ENCODE measurements around the gene ZNF496.
"Not testable (repeated sequence)": the region's sequence is repeated elsewhere in the genome, so short reads cannot be mapped to it uniquely, and the experiment has no call there.

Gene ZNF496

DNA sequence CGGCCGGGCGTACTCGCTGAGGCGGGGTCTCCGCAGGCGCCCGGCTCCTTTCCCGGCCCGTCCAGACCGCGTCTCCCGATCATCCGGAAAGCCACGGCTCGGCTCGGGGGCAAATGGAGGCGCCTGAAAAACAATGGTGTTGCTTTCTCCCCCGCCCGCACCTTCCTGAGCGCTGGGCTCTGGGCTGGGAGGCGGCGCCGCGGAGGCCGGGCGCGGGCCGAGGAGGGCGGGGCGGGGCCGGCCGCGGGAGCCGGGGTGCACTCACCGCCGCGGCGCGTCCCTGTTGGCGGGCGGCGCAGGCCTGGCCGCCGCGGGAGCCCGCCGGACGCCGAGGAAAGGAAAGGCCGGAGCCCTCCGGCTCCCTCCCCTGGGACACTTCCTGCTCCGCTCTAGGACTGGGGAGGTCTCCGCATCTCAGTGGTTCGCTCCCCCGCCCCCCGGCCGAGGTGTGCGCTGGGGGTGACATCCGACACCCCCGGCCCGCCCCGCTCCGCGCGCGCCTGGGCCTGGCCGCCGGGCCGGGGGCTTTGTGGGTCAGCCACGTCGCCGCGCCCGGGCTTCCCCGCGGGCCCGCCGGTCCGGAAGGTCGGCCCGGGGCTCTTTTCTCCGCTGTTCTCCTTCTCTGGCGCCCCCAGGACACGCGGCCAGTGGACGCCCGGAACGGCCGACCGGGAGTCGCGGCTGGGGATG lies at the start of gene ZNF496:
Gene ZNF496, minus strand, starts transcription at position 343 of the 690 bp plus-strand sequence. CDS start 2,289 bp downstream, outside the sequence.
- DNase-seq (ENCODE audit: low spot score): peak; percentile 86
- H3K4me3 ChIP-seq: peak within 1 kb of the TSS; percentile 96
- TF ChIP-seq, protein P1, sequence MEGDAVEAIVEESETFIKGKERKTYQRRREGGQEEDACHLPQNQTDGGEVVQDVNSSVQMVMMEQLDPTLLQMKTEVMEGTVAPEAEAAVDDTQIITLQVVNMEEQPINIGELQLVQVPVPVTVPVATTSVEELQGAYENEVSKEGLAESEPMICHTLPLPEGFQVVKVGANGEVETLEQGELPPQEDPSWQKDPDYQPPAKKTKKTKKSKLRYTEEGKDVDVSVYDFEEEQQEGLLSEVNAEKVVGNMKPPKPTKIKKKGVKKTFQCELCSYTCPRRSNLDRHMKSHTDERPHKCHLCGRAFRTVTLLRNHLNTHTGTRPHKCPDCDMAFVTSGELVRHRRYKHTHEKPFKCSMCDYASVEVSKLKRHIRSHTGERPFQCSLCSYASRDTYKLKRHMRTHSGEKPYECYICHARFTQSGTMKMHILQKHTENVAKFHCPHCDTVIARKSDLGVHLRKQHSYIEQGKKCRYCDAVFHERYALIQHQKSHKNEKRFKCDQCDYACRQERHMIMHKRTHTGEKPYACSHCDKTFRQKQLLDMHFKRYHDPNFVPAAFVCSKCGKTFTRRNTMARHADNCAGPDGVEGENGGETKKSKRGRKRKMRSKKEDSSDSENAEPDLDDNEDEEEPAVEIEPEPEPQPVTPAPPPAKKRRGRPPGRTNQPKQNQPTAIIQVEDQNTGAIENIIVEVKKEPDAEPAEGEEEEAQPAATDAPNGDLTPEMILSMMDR (IDR thresholded peaks at IDR 0.05): no peak
- H3K27ac ChIP-seq: peak within 1 kb of the TSS; percentile 67 to 96

DNA sequence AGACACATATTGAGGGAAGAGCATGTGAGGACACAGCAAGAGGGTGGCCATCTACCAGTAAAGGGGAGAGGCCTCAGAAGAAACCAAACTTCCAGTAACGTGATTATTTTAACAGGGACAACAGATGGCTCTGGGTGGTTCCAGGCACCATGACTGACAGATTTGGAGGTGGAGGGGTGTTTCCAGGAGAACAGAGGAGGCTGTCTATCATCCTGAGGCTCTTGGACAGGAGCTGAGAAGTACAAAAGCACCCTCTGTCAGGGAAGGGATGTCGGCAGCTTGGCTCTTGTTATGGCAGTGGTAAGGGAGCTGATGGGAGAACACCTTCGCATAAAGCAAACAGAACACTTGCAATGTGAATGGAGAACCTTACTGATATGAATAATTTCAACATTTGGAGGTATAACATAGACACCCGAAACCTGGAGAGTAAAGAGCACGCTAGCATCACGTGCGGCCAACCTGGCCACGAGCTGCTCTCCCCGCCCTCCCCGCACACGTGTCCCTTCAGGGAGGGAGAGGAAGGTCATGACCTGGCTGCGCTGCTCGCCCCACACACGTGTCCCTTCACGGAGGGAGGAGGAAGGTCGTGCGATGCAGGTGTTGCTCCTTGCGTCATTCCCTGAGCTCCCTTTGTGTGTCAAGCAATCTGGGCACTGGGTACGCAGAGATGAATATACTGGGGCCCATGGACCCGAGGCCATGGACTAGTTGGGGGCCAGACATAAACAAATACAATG lies 46.8 kb upstream of the ZNF496 start:
- H3K27ac ChIP-seq: no peak overlapping the region
- TF ChIP-seq, protein P1 (IDR thresholded peaks at IDR 0.05): no peak
- DNase-seq (ENCODE audit: low spot score): no peak
- H3K4me3 ChIP-seq: no peak overlapping the region

DNA sequence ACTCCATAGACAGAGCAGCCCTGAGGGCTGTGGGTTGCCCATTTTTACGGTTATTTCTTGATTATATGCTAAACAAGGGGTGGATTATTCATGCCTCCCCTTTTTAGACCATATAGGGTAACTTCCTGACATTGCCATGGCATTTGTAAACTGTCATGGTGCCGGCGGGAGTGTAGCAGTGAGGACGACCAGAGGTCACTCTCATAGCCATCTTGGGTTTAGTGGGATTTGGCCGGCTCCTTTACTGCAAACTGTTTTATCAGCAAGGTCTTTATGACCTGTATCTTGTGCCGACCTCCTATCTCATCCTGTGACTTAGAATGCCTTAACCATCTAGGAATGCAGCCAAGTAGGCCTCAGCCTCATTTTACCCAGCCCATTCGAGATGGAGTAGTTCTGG lies 46.0 kb upstream of the ZNF496 start:
- not testable (repeated sequence) for DNase-seq (ENCODE audit: low spot score); H3K27ac ChIP-seq; H3K4me3 ChIP-seq

DNA sequence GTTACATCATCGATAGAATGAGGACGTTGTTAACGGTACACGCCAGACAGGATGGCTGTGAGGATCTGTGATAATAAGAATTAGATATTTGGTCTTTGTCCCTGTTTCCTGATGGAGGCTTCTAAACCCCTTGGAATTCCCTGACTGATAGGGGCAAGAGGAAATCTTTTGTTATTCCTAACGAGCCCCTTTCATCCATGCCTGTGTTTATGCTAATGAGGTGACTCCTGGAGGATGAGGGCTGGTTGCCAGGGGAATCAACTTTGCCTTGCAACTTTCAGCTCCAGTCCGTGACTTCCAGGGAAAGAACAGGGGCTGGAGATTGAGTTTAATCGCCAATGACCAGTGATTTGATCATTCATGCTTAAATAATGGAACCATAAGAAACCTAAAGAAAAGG lies 45.0 kb upstream of the ZNF496 start:
- no peak overlapping the region for H3K27ac ChIP-seq
- no peak for DNase-seq (ENCODE audit: low spot score)
- no peak overlapping the region for H3K4me3 ChIP-seq
- TF ChIP-seq, protein P1 (IDR thresholded peaks at IDR 0.05): no peak

DNA sequence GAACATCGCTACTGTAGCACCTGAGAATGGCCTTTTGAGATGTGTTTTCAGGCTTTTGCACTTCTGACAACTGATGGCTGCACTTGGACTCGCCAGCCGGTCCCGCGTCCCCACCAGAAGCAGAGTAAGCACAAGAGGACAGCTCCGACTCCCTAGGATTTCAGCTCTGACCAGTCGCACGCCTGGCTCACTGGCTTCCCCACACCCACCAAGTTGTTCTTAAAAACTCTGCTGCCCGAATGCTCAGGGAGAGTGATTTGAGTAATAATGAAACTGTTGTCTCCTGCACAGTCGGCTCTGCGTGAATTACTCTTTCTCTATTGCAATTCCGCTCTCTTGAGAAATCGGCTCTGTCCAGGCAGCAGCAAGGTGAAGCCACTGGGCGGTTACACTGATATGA lies 44.1 kb upstream of the ZNF496 start:
- TF ChIP-seq, protein P1 (IDR thresholded peaks at IDR 0.05): no peak
- no peak overlapping the region for H3K4me3 ChIP-seq
- DNase-seq (ENCODE audit: low spot score): no peak
- H3K27ac ChIP-seq: no peak overlapping the region

DNA sequence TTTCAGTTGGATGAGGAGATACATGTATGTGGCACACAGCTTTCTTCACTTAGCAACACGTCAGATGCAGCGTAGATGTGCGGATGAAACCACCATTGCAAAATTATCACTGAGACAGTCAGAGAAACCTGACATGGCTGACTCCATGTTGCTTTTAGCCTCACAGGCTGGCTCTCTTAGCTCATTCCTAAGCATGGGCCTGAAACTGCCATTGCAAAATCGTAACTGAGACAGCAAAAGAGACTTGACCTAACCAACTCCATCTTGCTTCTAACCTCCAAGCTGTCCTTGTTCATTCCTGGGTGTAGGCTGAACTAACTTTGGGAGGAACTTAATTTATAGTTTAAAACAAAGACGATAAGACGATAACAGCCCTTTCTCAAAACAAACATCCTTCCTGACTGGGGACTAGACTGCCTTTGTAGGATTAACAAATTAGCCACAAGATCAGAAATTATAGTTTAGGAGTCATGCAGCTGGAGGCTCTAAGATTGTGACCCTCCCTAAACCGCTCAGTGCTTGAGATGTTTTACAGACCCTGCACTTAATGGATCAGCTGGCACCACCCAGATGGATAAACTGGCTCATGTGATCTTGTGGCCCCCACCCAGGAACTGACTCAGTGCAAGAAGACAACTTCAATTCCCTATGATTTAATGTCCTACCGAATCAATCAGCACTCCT lies 43.1 kb upstream of the ZNF496 start:
- not testable (repeated sequence) for H3K27ac ChIP-seq; DNase-seq (ENCODE audit: low spot score); H3K4me3 ChIP-seq

DNA sequence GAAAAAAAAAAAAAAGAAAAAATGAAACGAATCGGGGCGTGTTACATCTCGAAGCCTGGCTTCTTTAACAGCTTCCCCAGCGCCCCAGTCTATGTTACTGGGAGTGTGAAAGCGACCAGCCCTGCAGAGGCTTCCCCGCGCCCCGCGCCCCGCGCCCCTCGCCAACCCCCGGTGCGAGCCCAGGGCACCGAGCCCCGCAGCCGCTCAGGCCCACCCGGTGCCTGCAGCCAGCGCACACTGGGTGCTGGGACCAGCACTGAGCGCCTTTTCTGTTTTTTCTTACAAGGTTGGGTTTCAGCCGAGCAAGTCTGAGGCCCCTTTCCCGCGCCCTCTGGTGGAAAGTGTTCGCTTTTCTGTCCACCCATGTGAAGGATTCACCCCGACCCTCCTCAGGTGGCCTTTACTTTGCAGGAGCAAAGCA lies 42.1 kb upstream of the ZNF496 start:
- DNase-seq (ENCODE audit: low spot score): no peak
- TF ChIP-seq, protein P1 (IDR thresholded peaks at IDR 0.05): no peak
- H3K27ac ChIP-seq: no peak overlapping the region
- H3K4me3 ChIP-seq: peak overlapping the region; percentile 66
